ENCODE measurements around the gene XYLT1.
A peak's percentile ranks its signal among the peaks of the same experiment; 100 is the strongest.

XYLT1 gene

GRCh38 chr16:17381784-17382183 is 89.0 kb downstream of the XYLT1 start:
- Mint-ChIP-seq H3K27ac (no peak overlapping the region), H3K27me3 (ENCODE audit: low read depth) (peaks cover 14% of the 10 kb centered on the region), H3K36me3 (ENCODE audit: low read depth) (no peaks in the 10 kb centered on the region), H3K4me1 (peaks cover 61% of the 10 kb centered on the region), H3K4me3 (no peak overlapping the region), H3K9me3 (no peaks in the 10 kb centered on the region)
- TF ChIP-seq CTCF (IDR thresholded peaks at IDR 0.05; ENCODE audit: unreplicated experiment in 3 of 3) = no peak

DNA sequence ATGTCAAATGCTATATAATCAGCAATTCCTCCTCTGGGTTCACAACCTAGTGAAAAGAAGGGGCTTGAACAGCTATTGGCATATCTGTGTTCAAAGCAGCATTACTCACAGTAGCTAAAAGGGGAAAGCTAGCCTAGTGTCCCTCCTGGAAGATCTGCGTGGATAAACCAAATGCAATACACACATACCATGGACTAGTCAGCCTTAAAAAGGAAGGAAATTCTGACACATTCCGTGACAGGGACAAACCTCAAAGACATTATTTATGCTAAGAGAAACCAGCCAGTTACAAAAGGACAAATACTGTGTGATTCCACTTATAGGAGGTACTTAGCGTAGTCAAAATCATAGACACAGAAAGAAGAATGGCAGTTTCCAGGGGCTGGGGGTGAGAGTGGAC is 90.1 kb downstream of the XYLT1 start:
- Mint-ChIP-seq H3K4me1 (peaks cover 52% of the 10 kb centered on the region), H3K4me3 (no peak overlapping the region), H3K27ac (peak overlapping the region in 2 of 3 experiments; percentile 30 to 61), H3K9me3 (no peaks in the 10 kb centered on the region), H3K36me3 (ENCODE audit: low read depth) (no peaks in the 10 kb centered on the region), H3K27me3 (ENCODE audit: low read depth) (peaks cover 14% of the 10 kb centered on the region)
- TF ChIP-seq CTCF (IDR thresholded peaks at IDR 0.05; ENCODE audit: unreplicated experiment in 3 of 3) = no peak

DNA sequence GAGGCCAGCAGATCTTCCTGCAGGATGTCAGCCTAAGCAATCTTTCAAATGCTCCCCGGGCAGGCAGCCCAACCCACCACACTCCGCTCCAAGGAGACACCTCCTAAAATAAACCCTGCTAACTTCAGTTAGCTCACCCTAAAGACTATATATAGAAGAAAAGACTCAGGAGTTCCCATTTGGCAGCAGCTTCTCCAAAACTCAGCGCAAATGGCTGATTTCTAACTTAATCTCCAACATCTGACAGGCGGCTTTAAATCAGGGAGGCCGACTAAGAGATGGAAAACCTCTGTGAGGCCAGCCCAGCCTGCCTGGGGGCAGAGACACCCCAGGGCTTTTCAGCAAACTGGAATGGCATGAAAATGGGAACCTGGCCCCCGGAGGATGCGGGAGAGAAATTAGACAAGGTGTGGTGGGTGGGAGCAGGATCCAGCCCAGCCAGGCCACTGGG is 91.6 kb downstream of the XYLT1 start:
- Mint-ChIP-seq H3K36me3 (ENCODE audit: low read depth) (no peaks in the 10 kb centered on the region), H3K4me3 (peak overlapping the region in 2 of 3 experiments; percentile 18 to 66), H3K4me1 (peaks cover 51% of the 10 kb centered on the region), H3K9me3 (no peaks in the 10 kb centered on the region), H3K27ac (peak overlapping the region; percentile 74 to 90 (median 88)), H3K27me3 (ENCODE audit: low read depth) (peaks cover 19% of the 10 kb centered on the region)
- TF ChIP-seq CTCF (IDR thresholded peaks at IDR 0.05; ENCODE audit: unreplicated experiment in 3 of 3) = no peak

DNA sequence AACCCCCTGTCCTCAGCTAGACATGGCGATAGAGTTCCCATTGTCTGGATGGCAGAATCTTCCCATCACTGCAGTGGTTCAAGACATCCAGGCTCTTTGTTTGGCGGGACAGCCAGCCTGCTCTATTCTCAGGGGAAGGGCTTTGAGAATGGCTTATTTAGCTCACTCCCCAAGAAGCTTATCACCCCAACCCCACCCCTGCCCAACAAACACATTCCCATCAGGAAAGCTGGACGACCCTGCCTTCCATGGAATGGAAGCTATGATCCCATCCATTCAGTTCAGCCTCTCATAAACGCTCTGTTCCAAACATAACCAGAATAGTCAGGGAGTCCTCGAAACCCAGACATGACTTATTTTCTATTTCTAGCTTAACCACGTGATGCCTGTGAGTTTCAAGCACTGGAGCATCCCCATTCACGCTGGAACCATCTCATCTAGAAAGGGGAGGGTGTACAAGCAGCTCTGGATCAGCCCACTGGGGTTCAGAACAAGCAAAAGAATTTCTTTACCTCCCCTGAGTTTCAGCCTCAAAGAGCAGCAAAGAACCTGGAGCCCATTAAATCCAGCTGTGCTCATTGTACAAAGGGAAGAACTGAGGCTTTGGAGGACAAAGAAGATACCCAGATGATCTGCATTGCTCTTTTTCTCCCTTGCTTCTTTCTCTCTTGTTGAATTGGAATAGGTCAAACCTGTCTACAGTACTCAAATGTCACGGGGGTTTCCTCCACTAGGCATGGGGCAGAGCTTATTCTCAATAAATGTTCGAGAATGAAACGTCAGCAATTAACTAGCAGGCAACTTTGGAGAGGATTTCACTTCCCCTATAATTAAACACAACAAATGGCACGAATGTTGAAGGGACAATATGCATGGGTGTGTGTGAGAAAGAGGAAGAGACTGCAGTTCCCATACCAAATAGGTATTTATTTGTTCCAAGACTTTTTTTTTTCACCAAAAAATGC is 93.1 kb downstream of the XYLT1 start:
- H3K4me1 Mint-ChIP-seq = peaks cover 52% of the 10 kb centered on the region
- H3K4me3 Mint-ChIP-seq = peak overlapping the region in 1 of 3 experiments; percentile 12
- no peaks in the 10 kb centered on the region for H3K36me3 Mint-ChIP-seq (ENCODE audit: low read depth)
- H3K9me3 Mint-ChIP-seq = no peaks in the 10 kb centered on the region
- no peak for TF ChIP-seq CTCF (IDR thresholded peaks at IDR 0.05; ENCODE audit: unreplicated experiment in 3 of 3)
- H3K27ac Mint-ChIP-seq = peak overlapping the region in 2 of 3 experiments; percentile 48
- H3K27me3 Mint-ChIP-seq (ENCODE audit: low read depth) = peaks cover 17% of the 10 kb centered on the region

- Mint-ChIP-seq H3K9me3 (no peaks in the 10 kb centered on the region), H3K36me3 (ENCODE audit: low read depth) (no peaks in the 10 kb centered on the region), H3K4me1 (peaks cover 55% of the 10 kb centered on the region), H3K27me3 (ENCODE audit: low read depth) (peaks cover 9% of the 10 kb centered on the region), H3K27ac (peak overlapping the region in 1 of 3 experiments; percentile 4), H3K4me3 (no peak overlapping the region)
- no peak for TF ChIP-seq CTCF (IDR thresholded peaks at IDR 0.05; ENCODE audit: unreplicated experiment in 3 of 3)
Measured at GRCh38 chr16:17375461-17376304, 95.1 kb downstream of the XYLT1 start.

Measured in nephron (organoid).